ENCODE results near the gene MPDU1. TPM values are rescaled to one million over a fixed set of nuclear protein-coding genes. Genes with fewer than 3 reads are reported as not detected.
"Not testable (repeated sequence)": the region's sequence is repeated elsewhere in the genome, so short reads cannot be mapped to it uniquely, and the experiment has no call there.

Gene MPDU1
- total RNA-seq, 1 experiment from 2014 or later = 57.0 TPM

- Mint-ChIP-seq H3K27ac (peak overlapping the region; percentile 17; the same call in 1 of the 2 replicates), H3K27me3 (ENCODE audit: low read depth) (no peaks in the 10 kb centered on the region), H3K4me1 (peaks cover 20% of the 10 kb centered on the region), H3K4me3 (no peak overlapping the region), H3K9me3 (no peaks in the 10 kb centered on the region), H3K36me3 (peaks cover 56% of the 10 kb centered on the region)
- POLR2A ChIA-PET = no interaction called here
- ATAC-seq = no peak
- CTCF ChIA-PET = interaction anchor here (0.5 to 1.4 kb wide), 3 partner anchors 22 to 80 kb away, joined by 3 to 4 read pairs (median 3); partner anchors contain the start of genes ATP1B2 and FXR2
- no peak for TF ChIP-seq ATF2 (CRISPR knock-in tag; IDR thresholded peaks at IDR 0.05; ENCODE audit: borderline replicate concordance, low read depth)
- TF ChIP-seq FOXK1 (CRISPR knock-in tag; IDR thresholded peaks at IDR 0.05) = no peak
- no peak for TF ChIP-seq ZNF423 (CRISPR knock-in tag; IDR thresholded peaks at IDR 0.05)
- no peak for TF ChIP-seq CDX4 (CRISPR knock-in tag; IDR thresholded peaks at IDR 0.05; ENCODE audit: borderline replicate concordance)
- TF ChIP-seq ESRRA (CRISPR knock-in tag; IDR thresholded peaks at IDR 0.05; ENCODE audit: borderline replicate concordance) = no peak
- no peak for TF ChIP-seq NFYB (CRISPR knock-in tag; conservative IDR thresholded peaks at IDR 0.05; ENCODE audit: low read depth)
- TF ChIP-seq FOXJ3 (CRISPR knock-in tag; IDR thresholded peaks at IDR 0.05; ENCODE audit: borderline replicate concordance) = no peak
- no peak for TF ChIP-seq ZMAT4 (CRISPR knock-in tag; IDR thresholded peaks at IDR 0.05)
- TF ChIP-seq ZNF512 (CRISPR knock-in tag; IDR thresholded peaks at IDR 0.05; ENCODE audit: borderline replicate concordance) = no peak
- no peak for TF ChIP-seq ZNF121 (CRISPR knock-in tag; IDR thresholded peaks at IDR 0.05)
- TF ChIP-seq MYBL2 (CRISPR knock-in tag; IDR thresholded peaks at IDR 0.05) = no peak
- no peak for TF ChIP-seq AR (CRISPR knock-in tag; IDR thresholded peaks at IDR 0.05)
- TF ChIP-seq OVOL2 (CRISPR knock-in tag; IDR thresholded peaks at IDR 0.05; ENCODE audit: borderline replicate concordance) = no peak
- no peak for TF ChIP-seq ZNF671 (CRISPR knock-in tag; IDR thresholded peaks at IDR 0.05)
- no peak for TF ChIP-seq FOXP1 (CRISPR knock-in tag; IDR thresholded peaks at IDR 0.05; ENCODE audit: borderline replicate concordance)
- TF ChIP-seq GTF2I (CRISPR knock-in tag; conservative IDR thresholded peaks at IDR 0.05) = no peak
- TF ChIP-seq ETV6 (CRISPR knock-in tag; IDR thresholded peaks at IDR 0.05) = no peak
- TF ChIP-seq ZNF396 (CRISPR knock-in tag; IDR thresholded peaks at IDR 0.05; ENCODE audit: borderline replicate concordance) = no peak
- no peak for TF ChIP-seq IRF1 (CRISPR knock-in tag; IDR thresholded peaks at IDR 0.05)
- no peak for TF ChIP-seq HMGA2 (CRISPR knock-in tag; IDR thresholded peaks at IDR 0.05)
- no peak for DNase-seq (ENCODE audit: low spot score)
These were observed 9.6 kb downstream of the MPDU1 start for GRCh38 chr17:7593296-7593695.

GRCh38 chr17:7597561-7597960 lies 13.9 kb downstream of the MPDU1 start:
- H3K27ac Mint-ChIP-seq; H3K27me3 Mint-ChIP-seq (ENCODE audit: low read depth); H3K9me3 Mint-ChIP-seq; DNase-seq (ENCODE audit: low spot score); ATAC-seq; POLR2A ChIA-PET; H3K4me1 Mint-ChIP-seq; H3K4me3 Mint-ChIP-seq: not testable (repeated sequence)
- CTCF ChIA-PET = interaction anchor here (2.5 kb wide), 1 partner anchor 8 kb away, joined by 6 read pairs; the partner anchor contains the start of gene SOX15
- H3K36me3 Mint-ChIP-seq = peaks cover 77% of the 10 kb centered on the region
